ENCODE data around the gene SURF1.

- no peak for TF ChIP-seq CTCF (IDR thresholded peaks at IDR 0.05; ENCODE audit: borderline replicate concordance, extremely low read depth, low read length, poor library complexity, severe bottlenecking)
- TF ChIP-seq EZH2 (IDR thresholded peaks at IDR 0.05; ENCODE audit: borderline replicate concordance, low read depth, low read length, severe bottlenecking) = no peak
Observed at GRCh38 chr9:133352635-133353340, 3.5 kb downstream of the SURF1 start.

Data from DND-41 (cell line).